Gastrocnemius medialis (tissue), 4 donors: ENCODE measurements around the gene PPP1R3D. TPM values are rescaled to one million over a fixed set of nuclear protein-coding genes. Genes with fewer than 3 reads are reported as not detected.

Experiments used
- ATAC-seq, 2 donors: fragments of 150-250 bp; one replicate each; pipeline ENCODE4 v1.9.1; 2016
- DNase-seq, 2 donors: peaks; one replicate each; pipeline ENCODE4 v3.0.0-alpha.2; 2019
- H3K27ac ChIP-seq, 4 donors: fragments of 200-600 bp; sonication (generic); 1 replicate in 1 of 4; 2 replicates in 3 of 4; pipeline ENCODE4 v1.5.1; 2016 to 2018; ENCODE audit warnings: mild to moderate bottlenecking in 2 of 4, moderate library complexity in 1 of 4
- H3K27me3 ChIP-seq, 3 donors: fragments of 200-600 bp; sonication (generic) in 2 of 3; 1 replicate in 1 of 3; 2 replicates in 2 of 3; pipeline versions ENCODE4 v1.5.1 to v1.6.0; 2016 to 2019; ENCODE audit warnings: mild to moderate bottlenecking in 1 of 3, moderate library complexity in 1 of 3
- H3K36me3 ChIP-seq, 2 donors: fragments of 200-600 bp; sonication (generic) in 1 of 2; one replicate each; pipeline ENCODE4 v1.5.1; 2017 to 2018
- H3K4me1 ChIP-seq, 2 donors: fragments of 200-600 bp; sonication (generic) in 1 of 2; one replicate each; pipeline ENCODE4 v1.5.1; 2016 to 2017; ENCODE audit warnings: mild to moderate bottlenecking in 2 of 2
- H3K4me3 ChIP-seq, 4 donors: fragments of 200-600 bp; sonication (generic) in 3 of 4; 1 replicate in 1 of 4; 2 replicates in 3 of 4; pipeline ENCODE4 v1.5.1; 2016 to 2019; ENCODE audit warnings: mild to moderate bottlenecking in 2 of 4
- H3K9me3 ChIP-seq, 3 donors: fragments of 200-600 bp; sonication (generic) in 2 of 3; 1 replicate in 1 of 3; 2 replicates in 2 of 3; pipeline ENCODE4 v1.5.1; 2016 to 2019
- CTCF ChIP-seq, 5 experiments: fragments of 450-650 bp in 3 of 5; fragments of 200-600 bp in 2 of 5; sonication (generic) in 2 of 5; IDR thresholded peaks in 4 of 5; conservative IDR thresholded peaks in 1 of 5; 1 replicate in 4 of 5; 2 replicates in 1 of 5; pipeline ENCODE4 v1.5.1; 2016 to 2019; ENCODE audit warnings: antibody characterized with exemption in 5 of 5, mild to moderate bottlenecking in 3 of 5, moderate library complexity in 3 of 5
- POLR2A ChIP-seq, 2 donors: fragments of 450-650 bp; IDR thresholded peaks; one replicate each; pipeline ENCODE4 v1.6.1; 2017; ENCODE audit warnings: antibody characterized with exemption in 2 of 2, mild to moderate bottlenecking in 2 of 2, moderate library complexity in 2 of 2
- in situ Hi-C, 4 donors: fragments of 200-750 bp; cut with MboI; loops; one replicate each; pipeline versions ENCODE4 v1.15.0 to v1.8.0; 2017; ENCODE audit warnings: low sequenced_read_pairs in 4 of 4
- intact Hi-C: fragments of 100-400 bp; cut with DNase I; formaldehyde crosslinking; loops from one replicate; pipeline ENCODE4 v1.15.1; 2023; ENCODE audit warnings: low total_unique reads
- total RNA-seq, 4 donors: library from RNA; depleted of rRNA; stranded (reverse); fragments of >200 nt; gene quantifications; one replicate each; pipeline versions ENCODE4 v1.1.0 to v1.2.3, GENCODE V29; 2016

Gene PPP1R3D
- total RNA-seq, 4 donors from 2014 or later: 4.1 to 12.0 (median 10.8) TPM

- TF ChIP-seq POLR2A (IDR thresholded peaks at IDR 0.05) (no peak), CTCF (IDR thresholded peaks at IDR 0.05 in 4 of 5, conservative IDR thresholded peaks at IDR 0.05 in 1 of 5) (no peak)
- no peak for DNase-seq
- Histone ChIP-seq H3K9me3 (no peaks in the 10 kb centered on the region), H3K4me1 (no peaks in the 10 kb centered on the region), H3K27ac (no peak overlapping the region), H3K36me3 (no peaks in the 10 kb centered on the region), H3K4me3 (no peak overlapping the region), H3K27me3 (no peaks in the 10 kb centered on the region)
- in situ Hi-C loops: no loop called here
- intact Hi-C loops: no loop called here
- ATAC-seq: no peak
These were observed 14.7 kb downstream of the PPP1R3D start for GRCh38 chr20:59925359-59925758.

GRCh38 chr20:59923514-59923913 is 16.6 kb downstream of the PPP1R3D start:
- H3K36me3 ChIP-seq: no peaks in the 10 kb centered on the region
- H3K9me3 ChIP-seq: no peaks in the 10 kb centered on the region
- no peak overlapping the region for H3K4me3 ChIP-seq
- no peak for TF ChIP-seq CTCF (IDR thresholded peaks at IDR 0.05 in 4 of 5, conservative IDR thresholded peaks at IDR 0.05 in 1 of 5)
- TF ChIP-seq POLR2A (IDR thresholded peaks at IDR 0.05): no peak
- H3K4me1 ChIP-seq: no peaks in the 10 kb centered on the region
- in situ Hi-C loops: no loop called here
- H3K27me3 ChIP-seq: no peaks in the 10 kb centered on the region
- DNase-seq (no peak), ATAC-seq (no peak)
- intact Hi-C loops: no loop called here
- H3K27ac ChIP-seq: no peak overlapping the region

GRCh38 chr20:59920944-59921343 is 19.2 kb downstream of the PPP1R3D start:
- H3K4me1 ChIP-seq: no peaks in the 10 kb centered on the region
- DNase-seq: no peak
- no peak for ATAC-seq
- no peaks in the 10 kb centered on the region for H3K36me3 ChIP-seq
- no peak overlapping the region for H3K4me3 ChIP-seq
- TF ChIP-seq CTCF (IDR thresholded peaks at IDR 0.05 in 4 of 5, conservative IDR thresholded peaks at IDR 0.05 in 1 of 5) (no peak), POLR2A (IDR thresholded peaks at IDR 0.05) (no peak)
- intact Hi-C loops (no loop called here), in situ Hi-C loops (no loop called here)
- no peaks in the 10 kb centered on the region for H3K9me3 ChIP-seq
- no peak overlapping the region for H3K27ac ChIP-seq
- H3K27me3 ChIP-seq: no peaks in the 10 kb centered on the region

GRCh38 chr20:59912609-59913008 is 27.5 kb downstream of the PPP1R3D start:
- H3K36me3 ChIP-seq: no peaks in the 10 kb centered on the region
- no peaks in the 10 kb centered on the region for H3K9me3 ChIP-seq
- H3K27ac ChIP-seq: no peak overlapping the region
- DNase-seq (no peak), ATAC-seq (no peak)
- no peak for TF ChIP-seq POLR2A (IDR thresholded peaks at IDR 0.05)
- TF ChIP-seq CTCF (IDR thresholded peaks at IDR 0.05 in 4 of 5, conservative IDR thresholded peaks at IDR 0.05 in 1 of 5): no peak
- H3K27me3 ChIP-seq: no peaks in the 10 kb centered on the region
- H3K4me1 ChIP-seq: no peaks in the 10 kb centered on the region
- in situ Hi-C loops (no loop called here), intact Hi-C loops (no loop called here)
- no peak overlapping the region for H3K4me3 ChIP-seq

- in situ Hi-C loops: no loop called here
These were observed 29.1 kb downstream of the PPP1R3D start for GRCh38 chr20:59911041-59911440.

More at GRCh38 chr20:59911041-59911440, 29.1 kb downstream of the PPP1R3D start:
- Histone ChIP-seq H3K36me3 (no peaks in the 10 kb centered on the region), H3K27me3 (no peaks in the 10 kb centered on the region), H3K9me3 (no peaks in the 10 kb centered on the region), H3K4me3 (no peak overlapping the region), H3K4me1 (no peaks in the 10 kb centered on the region), H3K27ac (no peak overlapping the region)
- no peak for TF ChIP-seq POLR2A (IDR thresholded peaks at IDR 0.05)
- DNase-seq (no peak), ATAC-seq (no peak)
- intact Hi-C loops: no loop called here
